GM18499 (cell line): Measurements from ENCODE around the gene CACTIN.
"Not testable (repeated sequence)": the region's sequence is repeated elsewhere in the genome, so short reads cannot be mapped to it uniquely, and the experiment has no call there.

Source experiments
- ATAC-seq: cut with Tn5 transposase; IDR thresholded peaks from one replicate; pipeline ENCODE4 v1.9.1; 2021; ENCODE audit warnings: moderate number of reproducible peaks; ENCODE audit not compliant: insufficient read depth, unreplicated experiment

CACTIN gene

GRCh38 chr19:3601021-3601420, 25.6 kb downstream of the CACTIN start:
- ATAC-seq, result no peak

GRCh38 chr19:3599776-3600187, 26.8 kb downstream of the CACTIN start:
- ATAC-seq, result no peak

- no peak for ATAC-seq
Measured at GRCh38 chr19:3595521-3596061, 31.0 kb downstream of the CACTIN start.

GRCh38 chr19:3593156-3593555, 33.4 kb downstream of the CACTIN start:
- no peak for ATAC-seq

- no peak for ATAC-seq
Measured at GRCh38 chr19:3591876-3592613, 34.5 kb downstream of the CACTIN start.

GRCh38 chr19:3590991-3591659, 35.5 kb downstream of the CACTIN start:
- ATAC-seq, result no peak

GRCh38 chr19:3589949-3590348, 36.6 kb downstream of the CACTIN start:
- ATAC-seq, result no peak

GRCh38 chr19:3589439-3589838, 37.2 kb downstream of the CACTIN start:
- ATAC-seq, result no peak

- ATAC-seq, result no peak
Measured at GRCh38 chr19:3586707-3587346, 39.8 kb downstream of the CACTIN start.

- no peak for ATAC-seq
Measured at GRCh38 chr19:3586127-3586626, 40.4 kb downstream of the CACTIN start.

- ATAC-seq, result no peak
Measured at GRCh38 chr19:3585301-3586126, 41.1 kb downstream of the CACTIN start, which contains the start of gene GIPC3. TSS of gene GIPC3 (plus strand) at chr19:3585478. CDS start at chr19:3585598, 120 bp downstream.

- ATAC-seq, result not testable (repeated sequence)
Measured at GRCh38 chr19:3584036-3584802, 42.4 kb downstream of the CACTIN start.

- not testable (repeated sequence) for ATAC-seq
Measured at GRCh38 chr19:3581792-3582191, 44.8 kb downstream of the CACTIN start.

GRCh38 chr19:3580156-3580934, 46.2 kb downstream of the CACTIN start:
- ATAC-seq, result no peak

GRCh38 chr19:3578390-3578789, 48.2 kb downstream of the CACTIN start:
- no peak for ATAC-seq

- no peak for ATAC-seq
Measured at GRCh38 chr19:3577723-3578344, 48.8 kb downstream of the CACTIN start.

GRCh38 chr19:3576696-3577443, 49.7 kb downstream of the CACTIN start:
- no peak for ATAC-seq
